BE2C (cell line): ENCODE results near the gene IRAK2.
"Not testable (repeated sequence)": the region's sequence is repeated elsewhere in the genome, so short reads cannot be mapped to it uniquely, and the experiment has no call there.

Experiments
- DNase-seq: peaks from one replicate; pipeline ENCODE4 v3.0.0-alpha.2; 2020
- H3K27me3 ChIP-seq: fragments of 250-450 bp; sonication (Bioruptor Pico); 2 replicates; pipeline ENCODE4 v1.5.1; 2020; ENCODE audit warnings: mild to moderate bottlenecking
- H3K36me3 ChIP-seq: fragments of 250-450 bp; sonication (Bioruptor Pico); 2 replicates; pipeline ENCODE4 v1.5.1; 2020; ENCODE audit warnings: mild to moderate bottlenecking
- H3K4me1 ChIP-seq: fragments of 250-450 bp; sonication (Bioruptor Pico); 2 replicates; pipeline ENCODE4 v1.5.1; 2020
- H3K4me3 ChIP-seq: 2 replicates; pipeline ENCODE4 v1.5.1; 2011; ENCODE audit warnings: low read depth, low read length
- H3K9me3 ChIP-seq: fragments of 250-450 bp; sonication (Bioruptor Pico); 2 replicates; pipeline ENCODE4 v1.5.1; 2020
- TF ChIP-seq, protein P1 (sequence below): IDR thresholded peaks from 2 replicates; pipeline ENCODE4 v1.5.1; 2012; ENCODE audit warnings: mild to moderate bottlenecking, low read depth, low read length

The IRAK2 gene

DNA sequence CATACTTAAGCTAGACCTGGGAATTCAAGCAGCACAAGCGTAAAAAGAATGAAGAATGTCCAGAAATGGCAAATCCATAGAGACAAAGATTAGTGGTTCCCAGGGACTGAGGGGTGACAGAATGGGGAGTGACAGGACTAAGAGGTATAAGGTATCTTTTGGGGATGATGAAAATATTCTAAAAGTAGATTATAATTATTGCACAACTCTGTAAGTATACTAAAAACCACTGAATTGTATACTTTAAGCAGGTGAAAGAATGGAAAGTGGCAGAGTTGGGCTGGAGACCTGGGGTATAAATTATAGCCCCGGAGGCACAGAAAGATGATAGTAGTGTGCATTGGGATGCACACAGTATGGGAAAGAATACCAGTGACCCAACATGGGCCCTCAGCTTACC lies 43.7 kb upstream of the IRAK2 start:
- no peak for DNase-seq
- TF ChIP-seq, protein P1, sequence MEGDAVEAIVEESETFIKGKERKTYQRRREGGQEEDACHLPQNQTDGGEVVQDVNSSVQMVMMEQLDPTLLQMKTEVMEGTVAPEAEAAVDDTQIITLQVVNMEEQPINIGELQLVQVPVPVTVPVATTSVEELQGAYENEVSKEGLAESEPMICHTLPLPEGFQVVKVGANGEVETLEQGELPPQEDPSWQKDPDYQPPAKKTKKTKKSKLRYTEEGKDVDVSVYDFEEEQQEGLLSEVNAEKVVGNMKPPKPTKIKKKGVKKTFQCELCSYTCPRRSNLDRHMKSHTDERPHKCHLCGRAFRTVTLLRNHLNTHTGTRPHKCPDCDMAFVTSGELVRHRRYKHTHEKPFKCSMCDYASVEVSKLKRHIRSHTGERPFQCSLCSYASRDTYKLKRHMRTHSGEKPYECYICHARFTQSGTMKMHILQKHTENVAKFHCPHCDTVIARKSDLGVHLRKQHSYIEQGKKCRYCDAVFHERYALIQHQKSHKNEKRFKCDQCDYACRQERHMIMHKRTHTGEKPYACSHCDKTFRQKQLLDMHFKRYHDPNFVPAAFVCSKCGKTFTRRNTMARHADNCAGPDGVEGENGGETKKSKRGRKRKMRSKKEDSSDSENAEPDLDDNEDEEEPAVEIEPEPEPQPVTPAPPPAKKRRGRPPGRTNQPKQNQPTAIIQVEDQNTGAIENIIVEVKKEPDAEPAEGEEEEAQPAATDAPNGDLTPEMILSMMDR, result no peak
- H3K4me3 ChIP-seq, result no peak overlapping the region
- no peaks in the 10 kb centered on the region for H3K9me3 ChIP-seq
- no peaks in the 10 kb centered on the region for H3K27me3 ChIP-seq
- no peaks in the 10 kb centered on the region; the same call in 1 of the 2 replicates for H3K36me3 ChIP-seq
- no peaks in the 10 kb centered on the region for H3K4me1 ChIP-seq

DNA sequence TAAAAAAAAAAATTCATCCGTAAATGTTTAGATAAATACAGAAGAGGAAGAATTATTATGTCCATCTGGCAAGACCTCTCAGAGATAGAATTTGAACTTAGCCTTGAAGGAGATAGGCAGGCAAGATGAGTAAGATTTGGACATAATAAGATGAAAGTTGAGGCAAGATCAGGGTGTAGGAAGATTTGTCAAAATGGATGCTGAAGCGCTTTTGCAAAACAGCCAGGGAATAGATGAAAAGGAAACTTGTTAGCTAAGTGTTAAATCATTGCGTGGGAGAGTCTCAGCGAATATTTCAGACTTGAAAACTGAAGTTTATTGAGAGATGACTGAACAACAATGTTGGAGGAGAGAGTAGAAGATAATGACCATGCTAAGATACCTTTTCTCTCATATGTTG lies 42.0 kb upstream of the IRAK2 start:
- no peaks in the 10 kb centered on the region for H3K4me1 ChIP-seq
- no peaks in the 10 kb centered on the region for H3K27me3 ChIP-seq
- TF ChIP-seq, protein P1, result no peak
- no peak for DNase-seq
- no peaks in the 10 kb centered on the region; the same call in 1 of the 2 replicates for H3K36me3 ChIP-seq
- H3K9me3 ChIP-seq, result no peaks in the 10 kb centered on the region
- H3K4me3 ChIP-seq, result no peak overlapping the region

DNA sequence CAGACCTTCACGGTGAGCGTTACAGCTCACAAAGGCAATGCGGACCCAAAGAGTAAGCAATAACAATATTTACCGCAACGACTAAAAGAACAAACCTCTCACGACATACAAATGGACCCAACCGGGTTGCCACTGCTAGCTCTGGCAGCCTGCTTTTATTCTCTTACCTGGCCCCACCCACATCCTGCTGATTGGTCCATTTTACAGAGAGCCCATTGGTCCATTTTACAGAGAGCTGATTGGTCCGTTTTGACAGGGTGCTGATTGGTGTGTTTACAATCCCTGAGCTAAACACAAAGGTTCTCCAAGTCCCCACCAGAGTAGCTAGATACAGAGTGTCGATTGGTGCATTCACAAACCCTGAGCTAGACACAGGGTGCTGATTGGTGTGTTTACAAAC lies 28.8 kb upstream of the IRAK2 start:
- not testable (repeated sequence) for H3K4me3 ChIP-seq, H3K36me3 ChIP-seq, H3K9me3 ChIP-seq, DNase-seq, H3K4me1 ChIP-seq, H3K27me3 ChIP-seq

DNA sequence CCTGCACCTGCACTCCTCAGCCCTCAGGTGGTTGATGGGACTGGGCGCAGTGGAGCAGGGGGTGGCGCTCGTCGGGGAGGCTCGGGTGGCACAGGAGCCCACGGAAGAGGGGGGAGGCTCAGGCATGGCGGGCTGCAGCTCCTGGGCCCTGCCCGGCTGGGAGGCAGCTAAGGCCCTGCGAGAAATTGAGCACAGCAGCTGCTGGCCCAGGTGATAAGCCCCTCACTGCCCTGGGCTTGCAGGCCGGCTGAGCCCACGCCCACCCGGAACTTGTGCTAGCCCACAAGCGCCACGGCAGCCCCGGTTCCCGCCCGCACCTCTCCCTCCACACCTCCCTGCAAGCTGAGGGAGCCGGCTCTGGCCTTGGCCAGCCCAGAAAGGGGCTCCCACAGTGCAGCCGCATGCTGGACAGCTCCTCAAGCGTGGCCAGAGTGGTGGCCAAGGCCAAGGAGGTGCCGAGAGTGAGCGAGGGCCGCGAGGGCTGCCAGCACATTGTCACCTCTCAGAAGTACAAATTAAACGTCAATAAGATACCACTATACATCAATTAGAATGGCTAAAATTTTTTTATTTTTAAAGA lies 28.2 kb upstream of the IRAK2 start:
- Histone ChIP-seq H3K36me3 (no peaks in the 10 kb centered on the region), H3K27me3 (no peaks in the 10 kb centered on the region)

DNA sequence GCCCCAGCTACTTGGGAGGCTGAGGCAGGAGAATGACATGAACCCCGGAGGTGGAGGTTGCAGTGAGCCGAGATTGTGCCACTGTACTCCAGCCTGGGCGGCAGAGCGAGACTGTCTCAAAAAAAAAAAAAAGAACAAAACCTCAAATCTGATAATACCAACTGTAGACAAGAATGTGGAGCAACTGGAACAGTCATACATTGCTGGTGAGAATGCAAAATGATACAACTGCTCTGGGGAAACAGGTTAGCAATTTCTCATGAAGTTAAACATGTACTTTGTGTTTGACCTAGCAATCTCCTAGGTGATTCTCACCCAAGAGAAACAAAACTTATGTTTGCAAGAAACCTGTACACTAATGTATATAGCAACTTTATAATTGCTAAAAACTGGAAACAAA lies 27.5 kb upstream of the IRAK2 start:
- no peak overlapping the region for H3K4me3 ChIP-seq
- TF ChIP-seq, protein P1, result no peak
- DNase-seq, result no peak
- no peaks in the 10 kb centered on the region for H3K27me3 ChIP-seq
- no peaks in the 10 kb centered on the region for H3K36me3 ChIP-seq
- H3K9me3 ChIP-seq, result no peaks in the 10 kb centered on the region
- H3K4me1 ChIP-seq, result no peaks in the 10 kb centered on the region

More for the DNA sequence above, 28.2 kb upstream of the IRAK2 start:
- TF ChIP-seq, protein P1, result no peak
- Histone ChIP-seq H3K9me3 (no peaks in the 10 kb centered on the region), H3K4me1 (no peaks in the 10 kb centered on the region), H3K4me3 (no peak overlapping the region)
- no peak for DNase-seq

DNA sequence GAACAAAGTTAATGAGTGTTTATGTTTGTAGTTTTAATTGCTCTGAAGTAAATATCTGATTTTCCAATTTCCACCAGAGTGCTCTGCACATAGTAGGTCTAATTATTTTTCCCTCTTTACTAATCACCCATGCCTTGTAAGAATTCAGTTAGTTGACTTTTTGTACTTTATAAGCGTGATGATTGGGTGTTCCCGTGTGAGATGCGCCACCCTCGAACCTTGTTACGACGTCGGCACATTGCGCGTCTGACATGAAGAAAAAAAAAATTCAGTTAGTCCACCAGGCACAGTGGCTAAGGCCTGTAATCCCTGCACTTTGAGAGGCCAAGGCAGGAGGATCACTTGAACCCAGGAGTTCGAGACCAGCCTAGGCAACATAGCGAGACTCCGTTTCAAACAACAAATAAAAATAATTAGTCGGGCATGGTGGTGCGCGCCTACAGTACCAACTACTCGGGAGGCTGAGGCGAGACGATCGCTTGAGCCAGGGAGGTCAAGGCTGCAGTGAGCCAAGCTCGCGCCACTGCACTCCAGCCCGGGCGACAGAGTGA lies 23.6 kb upstream of the IRAK2 start:
- 0 out of 2 replicates have a peak, but pooled peaks cover 2% of the 10 kb centered on the region for H3K36me3 ChIP-seq
- DNase-seq, result no peak
- H3K9me3 ChIP-seq, result no peaks in the 10 kb centered on the region
- no peaks in the 10 kb centered on the region for H3K27me3 ChIP-seq
- no peak overlapping the region for H3K4me3 ChIP-seq
- TF ChIP-seq, protein P1, result no peak
- H3K4me1 ChIP-seq, result no peaks in the 10 kb centered on the region
